Embryonic facial prominence (tissue), 1 donor: ENCODE data around the gene KLK11.
"Not testable (repeated sequence)": the region's sequence is repeated elsewhere in the genome, so short reads cannot be mapped to it uniquely, and the experiment has no call there.

Source experiments
- DNase-seq: peaks from one replicate; pipeline ENCODE4 v3.0.0-alpha.2; 2016; ENCODE audit errors: extremely low spot score

The KLK11 gene

DNA sequence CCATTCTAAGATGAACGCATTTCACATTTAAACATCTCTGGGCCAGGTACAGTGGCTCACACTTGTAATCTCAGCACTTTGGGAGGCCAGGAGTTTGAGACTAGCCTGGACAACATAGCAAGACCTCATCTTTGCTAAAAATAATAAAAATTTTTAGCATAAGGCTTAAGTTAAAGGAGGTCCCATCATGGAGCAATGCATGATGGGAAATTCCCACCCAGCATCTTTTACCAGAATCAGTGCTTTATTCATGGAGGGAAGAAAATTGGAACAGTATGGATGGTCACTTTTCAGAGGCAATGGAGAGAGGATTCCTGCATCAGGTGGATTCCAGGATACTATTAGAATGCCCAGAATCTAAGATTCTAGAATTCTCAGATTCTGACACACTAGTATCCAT, 21.2 kb downstream of the KLK11 start:
- DNase-seq: no peak

- no peak for DNase-seq
These were observed 23.1 kb downstream of the KLK11 start for GRCh38 chr19:51003316-51003715.

GRCh38 chr19:51002542-51003311, 23.7 kb downstream of the KLK11 start:
- DNase-seq: no peak

- no peak for DNase-seq
These were observed 24.3 kb downstream of the KLK11 start for GRCh38 chr19:51002089-51002532.

GRCh38 chr19:51001515-51001914, 24.9 kb downstream of the KLK11 start, which contains the start of gene KLK8:
Gene KLK8 (minus strand): TSS chr19:51001604. CDS start chr19:51001167, 437 bp downstream.
- DNase-seq: no peak

DNA sequence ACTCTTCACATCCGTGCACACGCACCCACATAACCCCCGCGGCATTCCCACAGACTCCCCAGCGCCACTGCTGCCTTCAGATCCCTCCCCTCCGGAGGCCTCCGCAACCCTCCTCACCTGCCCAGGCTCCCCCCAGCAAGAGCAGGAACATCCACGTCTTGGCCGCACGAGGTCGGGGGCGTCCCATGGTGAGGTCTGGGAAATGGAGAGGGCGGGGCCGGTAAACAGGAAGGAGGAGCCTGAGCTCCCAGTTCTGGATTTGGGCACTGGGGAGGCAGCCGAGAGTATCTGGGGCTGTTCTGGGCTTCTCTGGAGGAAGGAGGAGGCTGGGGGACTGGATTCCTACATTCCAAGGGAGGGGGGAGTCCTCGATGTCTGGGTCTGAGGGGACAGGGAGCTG, 25.4 kb downstream of the KLK11 start:
- no peak for DNase-seq

DNA sequence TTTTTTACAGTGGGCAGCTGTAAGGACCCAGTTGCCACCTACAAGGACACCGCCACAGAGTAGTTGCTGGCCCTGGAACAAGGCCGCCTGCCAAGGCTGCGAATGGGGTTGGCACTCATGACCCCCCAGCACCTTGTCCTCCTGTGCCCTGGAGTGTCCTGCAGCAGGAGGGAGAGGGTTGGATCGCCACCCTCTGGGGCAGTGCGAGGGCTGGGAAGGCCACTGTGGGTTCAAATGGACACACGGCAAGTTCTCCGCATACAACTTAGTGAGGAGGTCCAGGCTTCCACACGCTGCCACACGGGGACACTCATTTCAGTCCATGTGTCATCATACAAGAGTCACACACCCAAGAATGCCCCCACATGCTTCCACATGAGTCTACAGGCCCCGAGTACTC, 26.0 kb downstream of the KLK11 start:
- DNase-seq: no peak

- no peak for DNase-seq
These were observed 27.7 kb downstream of the KLK11 start for GRCh38 chr19:50998686-50999085.

GRCh38 chr19:50998061-50998460, 28.4 kb downstream of the KLK11 start:
- no peak for DNase-seq

GRCh38 chr19:50994129-50994528, 32.3 kb downstream of the KLK11 start:
- DNase-seq: no peak

- DNase-seq: no peak
These were observed 33.8 kb downstream of the KLK11 start for GRCh38 chr19:50992666-50993035.

- not testable (repeated sequence) for DNase-seq
These were observed 42.0 kb downstream of the KLK11 start for GRCh38 chr19:50984416-50984815.

- DNase-seq: no peak
These were observed 42.7 kb downstream of the KLK11 start, which contains the start of gene KLK7 for GRCh38 chr19:50983625-50984292. Gene KLK7 (minus strand): TSS chr19:50983917. CDS start chr19:50982399, 1,518 bp downstream.

GRCh38 chr19:50982186-50982585, 44.2 kb downstream of the KLK11 start:
- DNase-seq: no peak

DNA sequence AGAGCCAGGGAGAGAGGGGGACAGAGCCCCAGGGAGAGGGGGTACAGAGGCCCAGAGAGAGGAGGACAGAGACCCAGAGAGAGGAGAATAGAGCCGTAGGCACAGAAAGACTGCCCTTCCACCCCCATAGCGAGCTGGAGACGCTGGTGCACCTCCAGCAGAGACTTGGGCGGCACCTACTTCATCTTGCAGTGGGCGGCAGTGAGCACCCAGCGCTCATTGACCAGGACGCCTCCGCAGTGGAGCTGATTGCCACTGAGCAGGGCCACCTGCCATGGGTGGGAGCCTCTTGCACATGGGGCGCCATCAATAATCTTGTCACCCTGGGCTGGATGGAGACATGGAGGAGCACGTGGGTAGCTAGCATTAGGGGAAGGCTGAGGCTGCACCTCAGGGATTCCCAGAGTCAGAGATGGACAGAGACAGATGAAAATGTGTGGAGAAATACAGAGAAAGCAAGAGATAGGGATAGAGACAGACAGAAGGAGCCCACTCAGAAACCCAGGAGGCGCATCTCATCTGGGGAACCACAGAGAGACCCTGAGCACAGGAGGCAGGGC, 44.7 kb downstream of the KLK11 start:
- no peak for DNase-seq

DNA sequence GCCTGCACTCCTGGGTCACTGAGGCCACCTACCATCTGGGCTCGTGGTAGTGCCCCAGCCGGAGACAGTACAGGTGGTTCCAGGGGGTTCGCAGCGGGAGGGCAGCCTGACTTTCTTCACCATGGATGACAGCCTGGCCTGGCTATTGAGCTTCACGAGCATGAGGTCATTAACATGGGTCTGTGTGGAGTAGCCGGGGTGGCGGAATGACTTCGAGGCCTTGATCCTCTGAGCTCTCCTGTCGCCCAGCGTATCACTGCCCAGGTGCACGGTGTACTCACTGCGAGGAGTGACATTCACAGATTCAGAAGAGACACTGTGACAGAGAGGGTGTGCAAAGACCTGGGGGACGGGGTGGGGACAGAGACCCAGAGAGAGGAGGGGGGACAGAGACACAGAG, 46.2 kb downstream of the KLK11 start:
- DNase-seq: no peak

DNA sequence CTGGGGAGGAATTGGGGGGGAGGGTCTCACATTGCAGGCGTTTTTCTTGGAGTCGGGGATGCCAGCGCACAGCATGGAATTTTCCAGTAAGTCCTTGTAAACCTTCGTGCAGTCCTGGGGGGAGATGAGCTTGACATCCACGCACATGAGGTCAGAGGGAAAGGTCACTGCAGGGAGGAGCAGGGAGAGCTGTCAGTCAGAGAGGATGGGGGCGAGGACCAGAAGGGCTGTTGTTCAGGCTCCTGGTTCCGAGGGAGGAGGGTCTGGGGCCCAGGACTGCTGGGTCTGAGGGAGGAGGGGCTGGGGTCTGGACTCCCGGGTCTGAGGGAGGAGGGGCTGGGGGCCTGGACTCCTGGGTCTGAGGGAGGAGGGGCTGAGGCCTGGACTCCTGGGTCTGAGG, 46.7 kb downstream of the KLK11 start:
- DNase-seq: no peak

GRCh38 chr19:50978772-50979390, 47.5 kb downstream of the KLK11 start:
- DNase-seq: no peak

- no peak for DNase-seq
These were observed 48.8 kb downstream of the KLK11 start for GRCh38 chr19:50977626-50978025.

GRCh38 chr19:50975766-50976165, 50.6 kb downstream of the KLK11 start:
- DNase-seq: no peak

GRCh38 chr19:50974702-50975556, 51.5 kb downstream of the KLK11 start:
- no peak for DNase-seq
